ENCODE data around the gene KATNA1.

- TF ChIP-seq CTCF (IDR thresholded peaks at IDR 0.05) (no peak), ZFX (IDR thresholded peaks at IDR 0.05; ENCODE audit: borderline replicate concordance) (no peak)
These were observed 40.0 kb downstream of the KATNA1 start for GRCh38 chr6:149608381-149608982.

Data from 22Rv1 (cell line).